ENCODE data around the gene PRKCH.

PRKCH gene

GRCh38 chr14:61498303-61498702, 176.9 kb downstream of the PRKCH start:
- DNase-seq: no peak

- DNase-seq: no peak
Observed at GRCh38 chr14:61498811-61499210, 177.4 kb downstream of the PRKCH start.

- DNase-seq: no peak
Observed at GRCh38 chr14:61499991-61500390, 178.6 kb downstream of the PRKCH start.

GRCh38 chr14:61501714-61502458, 180.5 kb downstream of the PRKCH start:
- no peak for DNase-seq

GRCh38 chr14:61502459-61503093, 181.2 kb downstream of the PRKCH start:
- DNase-seq: no peak

- no peak for DNase-seq
Observed at GRCh38 chr14:61503167-61503801, 181.9 kb downstream of the PRKCH start.

- no peak for DNase-seq
Observed at GRCh38 chr14:61504901-61505300, 183.5 kb downstream of the PRKCH start.

GRCh38 chr14:61505815-61506809, 184.7 kb downstream of the PRKCH start:
- DNase-seq: no peak

- DNase-seq: no peak
Observed at GRCh38 chr14:61508526-61508925, 187.1 kb downstream of the PRKCH start.

- no peak for DNase-seq
Observed at GRCh38 chr14:61510736-61511557, 189.6 kb downstream of the PRKCH start.

- DNase-seq: no peak
Observed at GRCh38 chr14:61511558-61511948, 190.2 kb downstream of the PRKCH start.

- no peak for DNase-seq
Observed at GRCh38 chr14:61512026-61512834, 190.9 kb downstream of the PRKCH start.

GRCh38 chr14:61513986-61514830, 192.8 kb downstream of the PRKCH start:
- DNase-seq: no peak

GRCh38 chr14:61514927-61515326, 193.5 kb downstream of the PRKCH start:
- DNase-seq: no peak

GRCh38 chr14:61515436-61516117, 194.2 kb downstream of the PRKCH start:
- no peak for DNase-seq

GRCh38 chr14:61516118-61516743, 194.9 kb downstream of the PRKCH start:
- no peak for DNase-seq

GRCh38 chr14:61516964-61517653, 195.7 kb downstream of the PRKCH start:
- no peak for DNase-seq

- DNase-seq: no peak
Observed at GRCh38 chr14:61517911-61518384, 196.6 kb downstream of the PRKCH start.
